T-helper 1 cell treated with Interleukin-12 subunit alpha and Interleukin-12 subunit beta and Interleukin-4 antibody, amounts not matched to agents 30 μg/mL and 1 μg/mL, for 36 hours (primary cell): Measurements from ENCODE around the gene CAPZB.

ENCODE experiments used
- H3K27ac Mint-ChIP-seq: one replicate; pipeline ENCODE4 v1.8.0; 2021; ENCODE audit warnings: mild to moderate bottlenecking, mixed read lengths
- H3K27me3 Mint-ChIP-seq: one replicate; pipeline ENCODE4 v1.8.0; 2021; ENCODE audit warnings: low read depth, mixed read lengths
- H3K36me3 Mint-ChIP-seq: one replicate; pipeline ENCODE4 v1.8.0; 2021; ENCODE audit warnings: low read depth, mixed read lengths
- H3K4me1 Mint-ChIP-seq: one replicate; pipeline ENCODE4 v1.8.0; 2021; ENCODE audit warnings: low read depth, mixed read lengths
- H3K4me3 Mint-ChIP-seq: one replicate; pipeline ENCODE4 v1.8.0; 2021; ENCODE audit warnings: mild to moderate bottlenecking, moderate library complexity, mixed read lengths
- H3K9me3 Mint-ChIP-seq: one replicate; pipeline ENCODE4 v1.8.0; 2021; ENCODE audit warnings: mixed read lengths

The CAPZB gene

DNA sequence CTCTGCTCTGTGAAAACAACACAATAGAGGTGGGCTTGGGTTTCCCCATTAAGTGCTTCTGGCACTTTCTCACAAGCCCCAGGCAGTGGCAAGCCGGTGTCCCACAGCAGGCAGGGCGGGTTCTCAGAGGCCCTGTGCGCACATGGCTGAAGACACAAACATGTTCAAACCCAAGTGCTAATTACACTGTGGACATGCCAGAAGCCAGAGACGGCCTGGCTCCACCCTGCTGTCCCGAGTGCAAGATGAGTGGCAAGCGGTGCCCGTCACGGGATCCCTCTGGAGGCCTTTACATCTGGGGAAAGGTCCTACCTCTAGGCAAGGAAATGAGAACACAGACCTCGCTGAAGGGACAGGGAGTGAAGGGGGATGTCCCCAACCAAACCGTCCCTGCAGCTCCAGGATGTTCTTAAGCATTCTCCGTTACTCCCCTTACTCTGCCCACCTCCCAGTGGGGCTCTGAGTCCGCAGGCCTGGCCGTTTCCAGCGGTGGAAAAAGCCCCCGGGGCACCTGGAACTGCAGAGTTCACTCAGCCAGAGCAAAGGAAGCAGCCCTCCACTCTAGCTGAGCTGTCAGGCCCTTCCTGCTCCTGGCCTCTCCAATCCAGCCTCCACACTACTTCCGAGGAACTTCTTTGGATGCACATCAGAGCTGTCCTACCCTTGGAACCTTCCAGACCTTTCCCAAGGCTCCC is 115.8 kb downstream of the CAPZB start:
- peaks cover 7% of the 10 kb centered on the region for H3K4me1 Mint-ChIP-seq
- H3K27ac Mint-ChIP-seq, result no peak overlapping the region
- no peaks in the 10 kb centered on the region for H3K9me3 Mint-ChIP-seq
- H3K4me3 Mint-ChIP-seq, result no peak overlapping the region
- no peaks in the 10 kb centered on the region for H3K27me3 Mint-ChIP-seq
- H3K36me3 Mint-ChIP-seq, result peaks cover 2% of the 10 kb centered on the region

DNA sequence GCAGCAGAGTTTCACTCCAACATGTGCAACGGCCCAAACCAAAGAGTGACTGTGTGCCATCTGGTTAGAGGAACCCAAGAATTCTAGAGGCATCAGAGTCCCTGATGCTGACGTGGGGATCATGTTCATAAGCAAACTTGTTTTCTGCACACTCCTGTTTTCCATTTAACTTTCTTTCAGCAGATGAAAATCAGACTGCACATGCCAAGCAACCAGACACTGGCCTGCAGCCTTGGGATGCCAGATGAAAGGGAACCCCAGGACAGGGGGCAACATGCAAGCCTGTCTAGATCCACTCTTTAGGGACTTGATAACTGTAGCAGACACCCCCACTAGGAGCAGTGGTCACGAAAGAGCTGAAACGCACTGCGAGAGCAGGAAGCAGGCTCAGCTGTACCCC is 116.4 kb downstream of the CAPZB start:
- Mint-ChIP-seq H3K4me3 (no peak overlapping the region), H3K9me3 (no peaks in the 10 kb centered on the region), H3K27ac (no peak overlapping the region), H3K36me3 (no peaks in the 10 kb centered on the region), H3K27me3 (no peaks in the 10 kb centered on the region), H3K4me1 (peaks cover 9% of the 10 kb centered on the region)

DNA sequence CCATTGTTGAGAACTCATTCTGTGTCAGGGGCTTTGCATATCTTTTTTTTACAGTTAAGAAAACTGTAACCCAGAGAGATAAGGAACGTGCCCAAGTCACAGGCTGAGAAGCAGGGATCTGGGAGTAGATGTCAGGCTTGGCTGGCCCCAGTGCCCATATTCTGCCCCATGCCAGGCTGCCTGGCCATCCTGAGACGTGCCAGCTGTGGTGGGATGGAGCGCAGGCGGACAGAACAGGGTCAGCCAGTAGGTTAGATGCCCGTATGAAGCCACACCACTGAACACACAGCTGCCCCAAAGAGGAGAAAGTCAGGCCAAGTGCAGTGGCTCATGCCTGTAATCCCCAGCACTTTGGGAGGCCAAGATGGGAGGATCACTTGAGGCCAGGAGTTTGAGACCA is 117.3 kb downstream of the CAPZB start:
- no peak overlapping the region for H3K4me3 Mint-ChIP-seq
- no peaks in the 10 kb centered on the region for H3K9me3 Mint-ChIP-seq
- no peaks in the 10 kb centered on the region for H3K36me3 Mint-ChIP-seq
- H3K27me3 Mint-ChIP-seq, result no peaks in the 10 kb centered on the region
- peaks cover 11% of the 10 kb centered on the region for H3K4me1 Mint-ChIP-seq
- no peak overlapping the region for H3K27ac Mint-ChIP-seq

DNA sequence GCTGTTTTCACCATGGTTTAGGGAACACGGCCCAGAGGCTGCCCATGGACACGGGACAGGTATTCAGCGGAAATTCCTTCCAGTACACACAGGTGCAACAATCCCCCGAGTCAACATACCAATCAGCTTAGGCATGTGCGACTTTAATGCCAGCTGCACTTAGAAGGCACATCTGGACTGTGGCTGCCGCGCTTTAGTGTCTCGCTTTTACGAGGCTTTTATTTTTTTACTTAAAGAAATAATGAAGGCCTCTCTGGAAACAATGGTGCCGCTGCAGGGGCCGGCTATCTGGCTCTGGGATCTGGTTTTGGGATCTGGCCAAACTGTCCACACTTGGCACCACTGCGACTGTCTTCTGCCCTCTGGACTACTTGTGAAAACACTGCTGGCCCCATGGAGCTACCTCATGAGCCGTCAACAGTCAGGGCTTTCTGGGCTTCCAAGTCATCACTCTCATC is 117.7 kb downstream of the CAPZB start:
- Mint-ChIP-seq H3K27me3 (no peaks in the 10 kb centered on the region), H3K4me3 (no peak overlapping the region), H3K36me3 (peaks cover 1% of the 10 kb centered on the region), H3K27ac (no peak overlapping the region), H3K9me3 (no peaks in the 10 kb centered on the region), H3K4me1 (peaks cover 11% of the 10 kb centered on the region)

DNA sequence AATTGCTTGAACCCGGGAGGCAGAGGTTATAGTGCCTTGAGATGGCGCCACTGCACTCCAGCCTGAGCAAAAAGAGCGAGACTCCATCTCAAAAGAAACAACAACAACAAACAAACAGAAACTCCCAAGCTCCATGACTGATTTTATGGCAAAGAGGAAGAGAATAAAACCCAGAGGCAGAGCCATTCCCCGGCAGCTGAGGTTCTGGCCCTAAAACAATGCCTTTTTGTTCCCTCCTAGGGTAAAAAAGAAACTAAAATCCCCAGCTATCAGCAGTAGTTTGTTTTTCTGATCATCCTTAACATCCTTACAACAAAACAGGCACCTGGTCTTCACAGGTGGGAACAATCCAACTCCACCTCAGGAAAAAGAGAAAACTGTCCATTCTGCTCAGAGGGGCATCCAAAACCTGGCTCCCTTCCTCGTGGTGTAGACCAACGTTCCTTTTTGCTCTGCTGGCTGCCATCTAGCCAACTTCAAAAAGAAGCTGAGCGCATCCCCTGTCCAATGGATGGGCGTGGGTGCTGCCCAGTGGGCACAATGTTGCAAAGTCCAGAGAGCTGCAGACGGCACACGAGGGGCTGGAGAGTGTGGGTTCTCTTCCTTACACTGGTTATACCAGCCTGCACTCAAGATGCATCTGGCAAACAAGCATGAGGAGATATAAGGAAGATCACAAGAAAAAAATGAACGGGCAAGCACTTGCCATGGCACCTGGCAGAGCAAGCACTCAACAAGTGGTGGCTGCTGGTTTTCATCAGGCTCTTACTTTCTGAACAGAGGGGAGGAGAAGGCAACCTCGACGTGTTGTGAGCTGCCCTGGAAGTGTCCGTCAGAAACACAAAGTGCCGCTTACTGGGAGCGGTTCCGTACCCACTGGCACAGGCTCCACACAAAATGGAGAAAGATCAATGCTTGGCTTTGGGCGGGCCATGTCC is 118.5 kb downstream of the CAPZB start:
- H3K9me3 Mint-ChIP-seq, result no peaks in the 10 kb centered on the region
- no peak overlapping the region for H3K27ac Mint-ChIP-seq
- peaks cover 2% of the 10 kb centered on the region for H3K36me3 Mint-ChIP-seq
- no peak overlapping the region for H3K4me3 Mint-ChIP-seq
- no peaks in the 10 kb centered on the region for H3K27me3 Mint-ChIP-seq
- H3K4me1 Mint-ChIP-seq, result peaks cover 11% of the 10 kb centered on the region

DNA sequence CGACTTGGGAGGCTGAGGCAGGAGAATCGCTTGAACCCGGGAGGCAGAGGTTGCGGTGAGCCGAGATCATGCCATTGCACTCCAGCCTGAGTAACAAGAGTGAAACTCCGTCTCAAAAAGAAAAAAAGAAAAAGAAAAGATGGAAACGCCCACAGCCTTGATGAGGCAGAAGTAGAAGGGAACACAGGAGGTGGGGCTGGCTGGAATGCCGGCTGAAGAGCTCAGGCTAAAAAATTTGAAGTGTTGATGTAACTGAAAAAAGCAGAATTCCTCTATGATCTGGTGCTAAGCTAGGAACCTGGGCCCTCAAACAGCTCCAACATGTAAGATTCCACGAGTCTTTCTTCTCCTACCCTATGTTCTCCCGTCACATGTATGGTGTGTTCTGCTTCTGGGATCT is 119.6 kb downstream of the CAPZB start:
- H3K36me3 Mint-ChIP-seq, result peaks cover 2% of the 10 kb centered on the region
- H3K4me3 Mint-ChIP-seq, result no peak overlapping the region
- no peak overlapping the region for H3K27ac Mint-ChIP-seq
- no peaks in the 10 kb centered on the region for H3K9me3 Mint-ChIP-seq
- peaks cover 15% of the 10 kb centered on the region for H3K4me1 Mint-ChIP-seq
- H3K27me3 Mint-ChIP-seq, result no peaks in the 10 kb centered on the region

DNA sequence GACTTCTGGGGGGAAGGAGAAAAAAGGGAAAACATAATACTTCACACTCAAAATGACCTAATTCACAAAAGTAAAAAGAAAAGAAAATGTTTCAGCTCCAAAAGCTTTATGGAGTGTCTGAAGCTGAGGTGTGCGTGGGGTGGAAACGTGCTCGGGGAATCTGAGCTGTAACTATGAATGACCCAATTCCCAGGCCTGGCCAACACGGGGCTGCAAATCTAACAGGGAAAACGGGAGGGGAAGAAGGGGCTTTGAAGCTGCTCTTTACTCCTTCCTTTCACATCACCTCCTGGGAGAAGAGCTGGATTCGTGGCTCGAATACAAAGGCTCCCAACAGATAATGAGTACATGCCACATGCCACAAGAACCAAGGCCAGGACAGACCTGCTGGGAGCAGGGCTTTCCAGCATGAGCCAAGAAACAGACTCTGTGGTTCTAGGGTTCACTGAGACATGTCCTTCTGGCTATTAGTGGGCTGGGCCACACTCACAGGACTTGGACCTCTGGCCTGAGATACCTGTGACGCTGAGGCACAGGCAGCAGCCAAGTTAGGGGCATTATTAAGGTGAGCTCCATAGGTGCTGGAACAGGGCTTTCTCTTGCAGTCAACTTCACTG is 121.7 kb downstream of the CAPZB start:
- no peak overlapping the region for H3K4me3 Mint-ChIP-seq
- no peaks in the 10 kb centered on the region for H3K27me3 Mint-ChIP-seq
- no peak overlapping the region for H3K27ac Mint-ChIP-seq
- H3K4me1 Mint-ChIP-seq, result peaks cover 25% of the 10 kb centered on the region
- no peaks in the 10 kb centered on the region for H3K9me3 Mint-ChIP-seq
- peaks cover 2% of the 10 kb centered on the region for H3K36me3 Mint-ChIP-seq

DNA sequence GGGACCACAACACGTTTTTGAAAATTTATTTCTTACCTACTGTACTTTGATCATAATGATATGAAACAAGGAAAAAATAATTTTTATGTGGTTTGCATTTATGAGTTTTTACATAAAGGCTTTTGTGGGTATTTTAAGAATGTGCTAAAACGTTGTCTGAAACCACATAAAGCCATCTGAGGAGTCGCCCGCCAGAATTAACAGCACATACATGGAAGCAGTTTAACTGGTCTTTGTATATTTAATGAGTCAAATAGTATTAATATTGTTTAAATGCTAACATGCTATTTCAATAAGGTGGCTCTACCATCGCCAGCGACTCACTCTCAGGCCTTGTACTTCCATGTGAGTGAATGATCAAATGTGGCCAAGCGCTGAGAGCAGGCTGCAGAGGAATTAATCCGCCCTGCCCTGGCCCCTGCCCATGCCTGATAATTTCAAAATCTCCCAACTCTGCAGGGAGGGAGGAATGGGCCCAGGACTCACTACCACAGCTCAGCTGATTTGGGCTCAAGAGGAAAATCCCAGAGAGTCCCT is 123.7 kb downstream of the CAPZB start:
- H3K4me3 Mint-ChIP-seq, result no peak overlapping the region
- no peak overlapping the region for H3K27ac Mint-ChIP-seq
- peaks cover 5% of the 10 kb centered on the region for H3K36me3 Mint-ChIP-seq
- H3K4me1 Mint-ChIP-seq, result peaks cover 24% of the 10 kb centered on the region
- H3K27me3 Mint-ChIP-seq, result no peaks in the 10 kb centered on the region
- H3K9me3 Mint-ChIP-seq, result no peaks in the 10 kb centered on the region

DNA sequence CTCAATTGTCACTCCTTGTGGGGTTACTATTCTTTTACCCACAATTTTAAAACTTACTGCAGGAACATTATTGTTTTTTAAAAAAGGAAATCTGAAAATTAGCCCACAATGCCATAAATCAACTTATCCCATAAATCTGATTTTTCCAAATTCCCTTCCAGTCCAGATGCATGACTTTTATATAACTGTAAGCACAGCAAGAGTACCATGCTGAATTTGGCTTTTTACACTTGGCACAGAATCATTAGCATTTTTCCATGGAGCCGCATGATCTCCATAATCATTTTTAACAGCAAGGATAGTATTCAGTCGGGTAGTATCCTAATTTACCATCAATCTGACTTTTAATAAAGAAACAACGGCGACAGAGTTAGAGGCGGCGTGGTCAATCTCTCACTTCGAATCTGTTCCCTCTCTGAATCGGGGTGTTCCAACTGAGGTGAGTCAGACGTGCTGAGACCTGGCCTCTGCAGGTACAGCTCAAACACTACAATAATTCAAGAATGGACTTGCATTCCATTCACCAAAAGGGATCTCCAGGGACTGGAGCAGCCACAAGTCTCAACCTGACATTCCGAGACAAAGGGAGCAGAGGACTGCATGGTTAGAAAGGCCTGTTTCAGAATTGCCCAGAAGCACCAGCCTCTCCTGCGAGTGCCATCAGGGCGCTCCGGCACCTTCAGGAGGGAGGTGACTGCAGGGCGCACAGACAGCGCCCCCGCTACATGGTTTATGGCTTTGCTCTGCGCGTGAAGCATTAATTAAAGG is 124.3 kb downstream of the CAPZB start:
- H3K27me3 Mint-ChIP-seq, result no peaks in the 10 kb centered on the region
- H3K27ac Mint-ChIP-seq, result peak overlapping the region; percentile 47
- no peak overlapping the region for H3K4me3 Mint-ChIP-seq
- H3K36me3 Mint-ChIP-seq, result peaks cover 5% of the 10 kb centered on the region
- peaks cover 24% of the 10 kb centered on the region for H3K4me1 Mint-ChIP-seq
- no peaks in the 10 kb centered on the region for H3K9me3 Mint-ChIP-seq

DNA sequence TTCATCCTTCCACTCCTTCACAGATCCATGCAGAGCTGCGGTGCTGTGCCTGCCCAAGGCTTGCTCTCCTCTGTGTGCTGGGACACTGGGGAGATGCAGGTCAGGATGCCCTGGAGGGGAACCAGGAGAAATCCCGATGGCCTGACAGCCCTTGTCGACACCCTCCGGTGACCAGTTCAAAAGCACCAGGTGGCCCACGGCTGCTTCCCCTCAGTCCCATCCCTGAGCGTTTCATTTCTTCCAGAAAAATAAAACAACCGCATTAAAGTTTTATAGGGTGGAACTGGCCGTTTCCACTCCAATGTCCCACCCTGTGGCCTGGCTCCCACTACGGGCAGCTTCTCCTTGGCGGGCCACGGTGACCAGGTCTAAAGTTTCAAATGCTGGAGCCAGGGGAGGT is 124.9 kb downstream of the CAPZB start:
- H3K4me1 Mint-ChIP-seq, result peaks cover 23% of the 10 kb centered on the region
- no peak overlapping the region for H3K27ac Mint-ChIP-seq
- H3K36me3 Mint-ChIP-seq, result peaks cover 8% of the 10 kb centered on the region
- H3K4me3 Mint-ChIP-seq, result no peak overlapping the region
- H3K9me3 Mint-ChIP-seq, result no peaks in the 10 kb centered on the region
- H3K27me3 Mint-ChIP-seq, result no peaks in the 10 kb centered on the region

DNA sequence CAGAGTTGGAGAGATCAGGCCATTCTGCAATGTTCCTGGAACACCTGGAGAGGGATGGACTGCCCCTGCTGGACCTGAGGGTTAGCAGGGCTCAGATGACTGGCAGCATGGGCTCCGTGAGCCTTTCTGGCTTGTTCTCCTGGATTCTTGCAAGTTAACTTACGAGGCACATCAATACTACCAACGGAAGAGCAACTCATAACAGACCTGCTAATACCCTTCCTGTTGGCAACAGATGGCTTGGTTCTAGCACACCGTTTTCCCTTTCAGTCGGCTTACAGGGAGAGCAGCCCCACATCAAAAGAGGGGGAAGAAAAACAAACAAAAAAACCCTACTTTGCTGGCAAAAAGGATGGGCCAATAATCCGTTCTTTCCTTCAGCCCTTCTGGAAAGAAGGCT is 125.3 kb downstream of the CAPZB start:
- H3K27me3 Mint-ChIP-seq, result no peaks in the 10 kb centered on the region
- H3K4me1 Mint-ChIP-seq, result peaks cover 23% of the 10 kb centered on the region
- H3K4me3 Mint-ChIP-seq, result no peak overlapping the region
- peak overlapping the region; percentile 41 for H3K27ac Mint-ChIP-seq
- peaks cover 10% of the 10 kb centered on the region for H3K36me3 Mint-ChIP-seq
- no peaks in the 10 kb centered on the region for H3K9me3 Mint-ChIP-seq

DNA sequence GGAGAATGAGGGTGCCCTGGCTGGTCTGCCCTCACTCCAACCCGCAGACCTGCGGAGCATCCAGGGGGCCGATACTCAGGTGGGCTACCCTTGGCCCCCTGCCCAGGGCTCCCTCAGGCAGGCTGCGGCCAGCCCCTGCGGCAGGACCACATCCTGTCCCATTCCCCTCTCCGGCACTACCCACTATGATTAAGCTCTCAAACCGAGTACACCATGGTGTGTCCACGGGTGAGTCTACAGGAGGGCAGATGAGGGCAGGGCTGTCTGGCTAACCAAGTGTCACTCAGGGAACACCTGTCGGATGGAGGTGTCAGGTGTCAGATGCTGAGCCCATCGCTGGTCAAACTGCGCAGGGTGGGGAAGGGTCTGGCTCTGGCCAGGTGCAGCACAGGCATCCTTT is 126.0 kb downstream of the CAPZB start:
- no peaks in the 10 kb centered on the region for H3K27me3 Mint-ChIP-seq
- H3K4me1 Mint-ChIP-seq, result peaks cover 21% of the 10 kb centered on the region
- no peaks in the 10 kb centered on the region for H3K9me3 Mint-ChIP-seq
- H3K36me3 Mint-ChIP-seq, result peaks cover 13% of the 10 kb centered on the region
- H3K4me3 Mint-ChIP-seq, result no peak overlapping the region
- no peak overlapping the region for H3K27ac Mint-ChIP-seq

DNA sequence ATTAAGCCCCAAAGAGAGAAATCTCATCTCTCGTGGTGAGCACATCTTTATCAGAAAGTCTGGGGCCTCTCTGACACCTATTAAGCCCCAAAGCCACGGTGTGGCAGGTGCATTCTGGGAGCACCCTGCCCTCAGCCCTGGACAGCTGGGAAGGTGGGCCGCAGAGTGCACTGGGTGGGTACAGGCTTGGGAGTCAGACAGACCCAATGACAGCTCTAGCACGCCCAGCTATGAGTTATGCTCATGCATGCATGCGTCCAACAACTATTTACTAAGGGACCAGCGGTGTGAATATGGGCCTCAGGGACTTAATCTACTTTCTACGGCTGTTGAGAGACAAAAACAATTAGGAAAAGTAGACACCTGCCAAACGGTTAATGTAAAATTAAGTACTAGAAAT is 126.6 kb downstream of the CAPZB start:
- H3K4me1 Mint-ChIP-seq, result peaks cover 21% of the 10 kb centered on the region
- peaks cover 14% of the 10 kb centered on the region for H3K36me3 Mint-ChIP-seq
- H3K27me3 Mint-ChIP-seq, result no peaks in the 10 kb centered on the region

More for the DNA sequence above, 126.6 kb downstream of the CAPZB start:
- H3K4me3 Mint-ChIP-seq, result no peak overlapping the region
- H3K9me3 Mint-ChIP-seq, result no peaks in the 10 kb centered on the region
- H3K27ac Mint-ChIP-seq, result no peak overlapping the region
